ENCODE data around the gene CD55. TPM values are rescaled to one million over a fixed set of nuclear protein-coding genes. Genes with fewer than 3 reads are reported as not detected.
A peak's percentile ranks its signal among the peaks of the same experiment; 100 is the strongest.

CD55 gene
- total RNA-seq, 1 donor from 2014 or later: 512 TPM

DNA sequence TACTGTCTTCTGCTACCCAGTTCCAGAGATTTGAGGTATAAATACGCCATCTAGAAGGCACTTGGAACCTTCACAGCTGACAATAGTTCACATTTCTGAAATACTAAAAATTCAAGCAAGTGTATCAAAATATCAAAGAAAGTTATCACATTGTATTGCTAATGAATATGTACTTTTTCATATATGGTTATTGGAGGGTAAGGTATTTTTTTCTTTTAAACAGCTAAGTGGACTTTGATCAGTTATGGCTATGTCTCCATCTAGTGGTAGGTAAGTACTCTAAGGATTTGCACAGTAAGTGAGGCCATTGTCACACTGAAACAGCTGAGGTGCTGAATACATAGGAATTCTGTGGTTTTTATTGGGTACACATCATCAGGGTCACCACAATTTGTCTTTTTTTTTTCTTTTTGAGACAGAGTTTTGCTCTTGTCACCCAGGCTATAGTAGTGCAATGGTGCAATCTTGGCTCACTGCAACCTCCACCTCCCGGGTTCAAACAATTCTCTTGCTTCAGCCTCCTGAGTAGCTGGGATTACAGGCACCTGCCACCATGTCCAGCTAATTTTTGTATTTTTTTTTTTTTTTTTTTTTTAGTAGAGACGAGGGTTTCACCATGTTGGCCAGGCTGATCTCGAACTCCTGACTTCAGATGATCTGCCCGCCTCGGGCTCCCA lies 83.5 kb downstream of the CD55 start:
- no peak overlapping the region for H3K27ac ChIP-seq
- peaks cover 6% of the 10 kb centered on the region for H3K27me3 ChIP-seq
- TF ChIP-seq, protein P1, sequence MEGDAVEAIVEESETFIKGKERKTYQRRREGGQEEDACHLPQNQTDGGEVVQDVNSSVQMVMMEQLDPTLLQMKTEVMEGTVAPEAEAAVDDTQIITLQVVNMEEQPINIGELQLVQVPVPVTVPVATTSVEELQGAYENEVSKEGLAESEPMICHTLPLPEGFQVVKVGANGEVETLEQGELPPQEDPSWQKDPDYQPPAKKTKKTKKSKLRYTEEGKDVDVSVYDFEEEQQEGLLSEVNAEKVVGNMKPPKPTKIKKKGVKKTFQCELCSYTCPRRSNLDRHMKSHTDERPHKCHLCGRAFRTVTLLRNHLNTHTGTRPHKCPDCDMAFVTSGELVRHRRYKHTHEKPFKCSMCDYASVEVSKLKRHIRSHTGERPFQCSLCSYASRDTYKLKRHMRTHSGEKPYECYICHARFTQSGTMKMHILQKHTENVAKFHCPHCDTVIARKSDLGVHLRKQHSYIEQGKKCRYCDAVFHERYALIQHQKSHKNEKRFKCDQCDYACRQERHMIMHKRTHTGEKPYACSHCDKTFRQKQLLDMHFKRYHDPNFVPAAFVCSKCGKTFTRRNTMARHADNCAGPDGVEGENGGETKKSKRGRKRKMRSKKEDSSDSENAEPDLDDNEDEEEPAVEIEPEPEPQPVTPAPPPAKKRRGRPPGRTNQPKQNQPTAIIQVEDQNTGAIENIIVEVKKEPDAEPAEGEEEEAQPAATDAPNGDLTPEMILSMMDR (IDR thresholded peaks at IDR 0.05): peak; percentile 78
- no peaks in the 10 kb centered on the region for H3K9me3 ChIP-seq
- DNase-seq: no peak
- H3K36me3 ChIP-seq: no peaks in the 10 kb centered on the region
- H3K4me3 ChIP-seq: no peak overlapping the region
- peak; percentile 93 for ATAC-seq
- no peaks in the 10 kb centered on the region for H3K4me1 ChIP-seq
- intact Hi-C loops (cut with DNase I): loop anchor here (10.0 kb wide), 1 partner anchor 320 kb away; the partner anchor contains the start of gene C4BPB

DNA sequence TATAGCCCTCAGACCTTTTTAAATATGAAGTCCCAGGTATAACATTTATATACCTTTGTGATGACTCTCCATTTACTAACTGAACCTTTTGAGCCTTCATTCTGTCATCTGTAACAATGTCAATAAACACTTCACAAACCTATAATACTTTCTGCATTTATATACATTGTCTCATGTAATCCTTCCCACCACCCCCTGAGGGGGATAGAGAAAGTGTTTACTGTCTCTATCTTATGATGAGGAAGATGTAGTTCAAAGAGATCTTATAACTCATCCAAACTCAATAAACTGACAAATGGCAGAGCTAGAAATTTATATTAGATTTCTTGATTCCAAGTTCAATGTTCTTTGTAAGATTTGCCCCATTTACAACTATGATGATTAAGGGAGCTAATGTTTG lies 84.3 kb downstream of the CD55 start:
- Histone ChIP-seq H3K27ac (no peak overlapping the region), H3K4me1 (no peaks in the 10 kb centered on the region), H3K27me3 (peaks cover 6% of the 10 kb centered on the region), H3K4me3 (no peak overlapping the region), H3K9me3 (no peaks in the 10 kb centered on the region), H3K36me3 (no peaks in the 10 kb centered on the region)
- TF ChIP-seq, protein P1 (IDR thresholded peaks at IDR 0.05): no peak
- intact Hi-C loops (cut with DNase I): loop anchor here (10.0 kb wide), 1 partner anchor 321 kb away; the partner anchor contains the start of gene C4BPB
- ATAC-seq (no peak), DNase-seq (no peak)

DNA sequence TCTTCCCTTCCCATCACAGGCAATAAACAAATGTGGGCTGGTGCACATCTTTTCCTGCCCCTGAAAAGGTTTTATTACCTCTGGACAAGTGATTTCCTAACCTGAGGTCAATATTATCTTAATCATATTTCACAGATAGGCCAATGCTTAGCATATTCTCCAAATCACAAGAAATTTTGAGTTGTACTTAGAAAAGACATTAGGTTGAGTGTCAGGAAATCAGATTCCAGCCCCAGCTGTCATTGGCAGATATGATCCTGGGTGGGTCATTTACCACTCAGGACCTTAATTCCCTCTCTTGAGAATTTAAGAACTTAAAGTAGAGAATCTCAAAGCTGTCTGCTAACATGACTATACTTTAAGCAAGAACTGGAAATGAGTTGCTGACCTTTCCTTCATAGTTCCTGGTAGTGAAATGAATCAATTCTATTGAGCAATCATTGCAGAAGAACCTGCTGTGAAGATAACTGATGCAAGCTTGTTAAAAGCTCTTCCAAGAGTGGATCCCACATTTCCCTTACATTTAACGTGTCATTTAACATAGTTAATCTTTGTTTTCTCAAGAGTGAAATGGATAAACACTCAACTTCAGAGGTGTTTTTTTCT lies 86.3 kb downstream of the CD55 start:
- DNase-seq (no peak), ATAC-seq (peak; percentile 59)
- Histone ChIP-seq H3K9me3 (no peaks in the 10 kb centered on the region), H3K27ac (no peak overlapping the region), H3K4me3 (no peak overlapping the region), H3K27me3 (peaks cover 6% of the 10 kb centered on the region), H3K4me1 (no peaks in the 10 kb centered on the region), H3K36me3 (no peaks in the 10 kb centered on the region)
- intact Hi-C loops (cut with DNase I): loop anchor here (10.0 kb wide), 1 partner anchor 323 kb away; the partner anchor contains the start of gene C4BPB
- TF ChIP-seq, protein P1 (IDR thresholded peaks at IDR 0.05): no peak

Other genes starting within 250 kb of the CD55 start
- 6.6 TPM for gene C4BPB, start 232.8 kb upstream of the CD55 start, total RNA-seq
- gene C4BPA, start 217.4 kb upstream of the CD55 start, total RNA-seq: 175 TPM
- gene CR2, start 132.7 kb downstream of the CD55 start, total RNA-seq: 0.12 TPM
- gene CR1, start 174.5 kb downstream of the CD55 start, total RNA-seq: 11.4 TPM

All from upper lobe of right lung (tissue), 1 donor.